ENCODE data around the gene ZNHIT2.

- TF ChIP-seq POLR2A (IDR thresholded peaks at IDR 0.05) (no peak), CTCF (IDR thresholded peaks at IDR 0.05) (no peak)
Observed at GRCh38 chr11:65157336-65157735, 39.8 kb upstream of the ZNHIT2 start.

All from heart left ventricle (tissue), 13 donors.